Nephron progenitor cell (in vitro differentiated cells): ENCODE measurements around the gene NPEPL1.

Source experiments
- DNase-seq: peaks from one replicate; pipeline ENCODE4 v3.0.0; 2021
- H3K27ac Mint-ChIP-seq: 2 replicates; pipeline ENCODE4 v1.8.0; 2021; ENCODE audit warnings: mild to moderate bottlenecking, moderate library complexity, mixed read lengths
- H3K27me3 Mint-ChIP-seq: 2 replicates; pipeline ENCODE4 v1.8.0; 2021; ENCODE audit warnings: mild to moderate bottlenecking, low read depth, mixed read lengths; ENCODE audit not compliant: poor library complexity
- H3K36me3 Mint-ChIP-seq: 2 replicates; pipeline ENCODE4 v1.8.0; 2021; ENCODE audit warnings: low read depth, mixed read lengths
- H3K4me1 Mint-ChIP-seq: 2 replicates; pipeline ENCODE4 v1.8.0; 2021; ENCODE audit warnings: mixed read lengths
- H3K4me3 Mint-ChIP-seq: 2 replicates; pipeline ENCODE4 v1.8.0; 2021; ENCODE audit warnings: mild to moderate bottlenecking, moderate library complexity, mixed read lengths
- H3K9me3 Mint-ChIP-seq: 2 replicates; pipeline ENCODE4 v1.8.0; 2021; ENCODE audit warnings: mild to moderate bottlenecking, moderate library complexity, mixed read lengths
- CTCF ChIP-seq: fragments of 200-600 bp; sonication (generic); IDR thresholded peaks from 2 replicates; pipeline ENCODE4 v1.5.0; 2021; ENCODE audit warnings: antibody characterized with exemption

The NPEPL1 gene

GRCh38 chr20:58751979-58752378 is 59.4 kb downstream of the NPEPL1 start:
- Mint-ChIP-seq H3K36me3 (no peaks in the 10 kb centered on the region), H3K4me3 (no peak overlapping the region), H3K4me1 (peaks cover 36% of the 10 kb centered on the region), H3K27me3 (peaks cover 24% of the 10 kb centered on the region), H3K27ac (no peak overlapping the region), H3K9me3 (peaks cover 4% of the 10 kb centered on the region)
- DNase-seq: no peak
- TF ChIP-seq CTCF: no peak

DNA sequence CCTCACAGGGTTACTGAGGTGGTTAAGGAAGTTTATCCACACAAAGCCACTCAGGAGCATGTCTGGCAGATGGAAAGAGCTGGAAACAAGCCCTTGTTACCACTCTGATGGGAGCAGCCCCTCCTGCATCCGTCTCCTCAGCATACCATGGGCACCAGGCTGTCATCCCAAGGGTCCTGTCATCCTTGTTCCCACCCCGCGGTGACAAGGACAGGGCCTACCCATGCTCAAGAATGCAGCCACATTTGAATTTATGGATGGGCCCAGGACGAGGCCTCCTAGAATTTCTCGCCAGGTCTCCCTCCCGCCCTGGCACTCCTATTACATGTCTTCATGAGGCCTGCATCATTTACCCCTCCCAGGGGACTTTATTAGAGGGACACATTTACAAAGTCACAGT is 60.0 kb downstream of the NPEPL1 start:
- Mint-ChIP-seq H3K4me3 (no peak overlapping the region), H3K4me1 (peaks cover 36% of the 10 kb centered on the region), H3K36me3 (no peaks in the 10 kb centered on the region), H3K27me3 (peaks cover 23% of the 10 kb centered on the region), H3K9me3 (peaks cover 4% of the 10 kb centered on the region), H3K27ac (no peak overlapping the region)
- no peak for TF ChIP-seq CTCF
- no peak for DNase-seq

- Mint-ChIP-seq H3K27ac (no peak overlapping the region), H3K4me3 (peak overlapping the region; percentile 39), H3K4me1 (peaks cover 36% of the 10 kb centered on the region), H3K36me3 (no peaks in the 10 kb centered on the region), H3K9me3 (peaks cover 4% of the 10 kb centered on the region), H3K27me3 (peaks cover 17% of the 10 kb centered on the region)
- peak; percentile 26 for DNase-seq
- no peak for TF ChIP-seq CTCF
Observed at GRCh38 chr20:58753267-58753921, 60.8 kb downstream of the NPEPL1 start.

DNA sequence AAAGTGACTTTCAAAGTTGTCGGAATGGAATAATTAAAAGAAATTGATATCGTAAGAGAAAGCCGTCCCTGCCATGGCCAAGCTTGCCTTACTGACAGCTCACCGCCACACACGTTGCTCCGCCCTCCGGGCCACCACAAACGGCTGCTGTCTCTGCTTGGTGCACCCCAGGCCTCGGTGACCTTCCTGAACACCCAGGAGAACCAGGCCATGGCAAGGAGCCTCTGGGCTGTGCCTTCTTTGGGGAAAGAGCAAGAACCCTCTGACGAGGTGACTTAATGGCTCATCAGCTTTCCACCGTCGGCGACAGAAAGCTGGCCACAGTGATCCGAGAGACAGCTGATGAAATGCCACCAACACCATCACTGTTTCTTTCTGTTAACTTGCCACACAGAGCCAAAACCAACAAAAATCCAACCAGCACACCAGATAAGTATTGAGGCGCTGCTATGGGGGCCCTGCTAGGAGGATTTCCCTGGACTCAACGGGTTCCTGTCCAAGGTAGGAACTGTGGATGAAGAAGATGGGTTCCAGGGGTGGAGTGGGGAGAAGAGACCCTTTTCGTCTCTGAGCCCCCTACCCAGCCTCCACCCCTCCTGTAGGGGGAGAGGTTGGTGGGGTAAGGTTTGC is 61.4 kb downstream of the NPEPL1 start:
- DNase-seq: no peak
- peaks cover 4% of the 10 kb centered on the region for H3K9me3 Mint-ChIP-seq
- H3K36me3 Mint-ChIP-seq: no peaks in the 10 kb centered on the region
- peaks cover 13% of the 10 kb centered on the region for H3K27me3 Mint-ChIP-seq
- H3K27ac Mint-ChIP-seq: no peak overlapping the region
- H3K4me3 Mint-ChIP-seq: no peak overlapping the region
- peaks cover 32% of the 10 kb centered on the region for H3K4me1 Mint-ChIP-seq
- no peak for TF ChIP-seq CTCF

DNA sequence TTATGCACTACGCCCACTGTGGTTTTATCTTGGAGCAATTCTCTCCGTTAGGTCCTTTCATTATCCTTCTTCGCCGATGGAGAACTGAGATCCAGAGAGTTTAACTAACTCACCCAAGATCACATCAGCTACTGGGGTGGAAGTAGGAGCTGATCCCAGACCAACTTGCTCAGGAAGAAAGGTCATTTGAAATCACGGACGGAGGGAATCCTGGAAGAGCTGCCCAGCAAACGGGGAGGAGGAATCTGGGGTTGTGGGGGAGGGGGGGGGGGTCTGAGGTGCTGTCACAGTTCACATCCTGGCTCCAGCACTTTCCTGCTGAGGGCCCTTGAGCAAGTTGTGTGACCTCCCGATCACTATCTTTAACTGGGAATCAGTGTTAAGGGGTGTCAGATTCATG is 62.0 kb downstream of the NPEPL1 start:
- peaks cover 32% of the 10 kb centered on the region for H3K4me1 Mint-ChIP-seq
- H3K27ac Mint-ChIP-seq: no peak overlapping the region
- no peaks in the 10 kb centered on the region for H3K36me3 Mint-ChIP-seq
- peaks cover 9% of the 10 kb centered on the region for H3K27me3 Mint-ChIP-seq
- TF ChIP-seq CTCF: no peak
- H3K4me3 Mint-ChIP-seq: no peak overlapping the region
- DNase-seq: no peak
- H3K9me3 Mint-ChIP-seq: peaks cover 4% of the 10 kb centered on the region
